Epithelial cell of prostate (primary cell): ENCODE measurements around the gene ALKBH3.

Source experiments
- DNase-seq: peaks from one replicate; pipeline ENCODE4 v3.0.0-alpha.2; 2011; ENCODE audit warnings: low read depth, low spot score
- H3K27ac ChIP-seq: fragments of 450-650 bp; 2 replicates; pipeline ENCODE4 v1.5.1; 2017; ENCODE audit warnings: mild to moderate bottlenecking

Gene ALKBH3

DNA sequence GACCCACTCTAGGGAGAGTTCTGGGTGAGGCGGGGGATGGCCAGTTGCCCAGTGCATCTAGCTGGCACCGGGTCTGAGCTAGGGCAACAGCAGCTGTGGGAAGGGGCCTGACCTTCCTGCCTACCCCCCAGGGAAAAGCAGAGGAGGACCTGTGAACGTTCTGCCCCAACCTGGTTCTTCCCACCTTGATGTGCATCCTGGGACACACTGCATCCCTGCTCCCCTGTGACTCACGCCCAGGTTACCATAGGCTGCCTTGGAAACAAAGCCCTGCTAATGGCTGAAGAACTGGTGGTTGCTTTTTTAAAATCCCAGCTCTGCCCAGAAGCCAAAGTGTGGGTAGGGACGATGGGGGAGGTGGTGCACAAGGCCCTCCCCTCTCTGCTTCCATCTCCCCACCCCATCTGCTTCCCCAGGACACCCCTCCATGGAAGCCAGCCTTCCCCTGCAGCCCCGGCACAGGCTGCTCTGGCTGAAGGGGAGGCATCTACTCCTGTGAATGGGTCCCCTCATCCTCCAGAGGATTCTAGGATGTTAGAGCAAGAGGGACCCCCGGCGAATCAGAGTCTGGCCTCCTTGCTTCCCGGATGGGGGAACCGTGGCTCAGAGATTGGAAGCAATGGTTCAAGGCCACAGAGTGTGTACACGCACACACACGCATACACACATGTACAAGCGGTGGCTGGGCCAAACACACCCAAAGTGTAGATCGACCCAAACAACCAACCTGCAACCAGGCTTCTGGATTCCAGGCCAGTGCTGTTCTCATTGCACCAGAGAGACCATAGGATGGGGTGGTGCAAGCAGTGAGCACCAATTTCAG lies 54.2 kb downstream of the ALKBH3 start:
- DNase-seq: no peak
- H3K27ac ChIP-seq: no peak overlapping the region

GRCh38 chr11:43935424-43935979 lies 54.9 kb downstream of the ALKBH3 start:
- no peak overlapping the region for H3K27ac ChIP-seq
- DNase-seq: no peak

- no peak for DNase-seq
Measured at GRCh38 chr11:43936076-43936475, 55.4 kb downstream of the ALKBH3 start.

GRCh38 chr11:43937434-43938411 lies 57.1 kb downstream of the ALKBH3 start:
- DNase-seq: no peak
- H3K27ac ChIP-seq: peak overlapping the region; percentile 35

More at GRCh38 chr11:43936076-43936475, 55.4 kb downstream of the ALKBH3 start:
- no peak overlapping the region for H3K27ac ChIP-seq

DNA sequence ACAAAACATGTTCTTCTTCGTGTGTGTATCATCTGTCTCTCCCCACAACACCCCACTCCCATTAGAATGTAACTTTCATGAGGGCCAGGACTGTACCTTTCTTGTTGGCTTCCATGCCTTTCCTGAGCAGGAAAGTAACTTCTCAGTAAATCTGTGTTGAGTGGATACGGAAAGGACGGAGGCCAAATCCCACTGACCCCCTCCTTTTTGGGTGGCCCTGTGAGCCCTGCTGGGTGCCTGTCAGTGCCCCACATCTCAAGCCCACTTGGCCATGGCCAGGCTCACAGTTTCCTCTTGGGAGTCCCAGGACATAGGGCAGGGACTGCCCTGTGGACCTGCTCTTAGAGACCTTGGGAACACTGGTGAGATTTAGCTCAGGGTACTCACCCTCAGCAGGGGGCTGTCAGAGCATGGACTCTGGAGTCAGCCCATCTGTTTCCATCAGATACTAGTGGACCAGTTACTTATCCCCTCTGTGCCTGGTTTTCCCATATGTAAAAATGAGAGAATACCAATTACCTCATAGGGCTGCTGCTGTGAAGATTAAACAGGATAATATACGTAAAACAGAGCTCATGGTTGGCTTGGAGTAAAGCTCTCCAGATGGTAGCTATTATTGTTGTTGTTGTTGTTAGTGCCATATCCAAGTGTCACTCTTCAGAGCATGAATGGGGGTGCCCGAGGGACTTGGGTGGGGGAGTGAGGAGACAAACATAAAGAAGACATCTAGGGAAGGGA lies 60.8 kb downstream of the ALKBH3 start:
- no peak overlapping the region for H3K27ac ChIP-seq
- DNase-seq: no peak

DNA sequence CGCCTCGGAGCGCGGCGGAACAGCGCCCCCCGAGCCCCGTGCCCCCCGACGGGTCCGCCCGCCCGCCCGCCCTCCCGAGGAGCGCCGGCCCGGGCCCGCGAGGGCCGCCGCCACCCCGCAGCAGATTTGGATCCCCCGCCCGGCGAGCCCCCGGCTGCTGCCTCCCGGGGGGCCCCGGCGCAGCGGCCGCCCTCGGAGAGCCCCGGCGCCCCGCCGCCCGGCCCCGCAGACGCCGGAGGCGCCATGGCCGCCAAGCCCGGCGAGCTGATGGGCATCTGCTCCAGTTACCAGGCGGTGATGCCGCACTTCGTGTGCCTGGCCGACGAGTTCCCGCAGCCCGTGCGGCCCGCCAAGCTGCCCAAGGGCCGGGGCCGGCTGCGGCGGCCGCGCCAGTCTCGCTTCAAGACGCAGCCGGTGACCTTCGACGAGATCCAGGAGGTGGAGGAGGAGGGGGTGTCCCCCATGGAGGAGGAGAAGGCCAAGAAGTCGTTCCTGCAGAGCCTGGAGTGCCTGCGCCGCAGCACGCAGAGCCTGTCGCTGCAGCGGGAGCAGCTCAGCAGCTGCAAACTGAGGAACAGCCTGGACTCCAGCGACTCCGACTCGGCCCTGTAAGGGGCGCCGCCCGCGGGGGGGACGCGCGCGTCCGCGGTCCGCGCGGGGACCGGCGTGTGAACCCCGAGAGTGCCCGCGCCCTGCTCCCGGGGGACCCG lies 62.2 kb downstream of the ALKBH3 start:
- H3K27ac ChIP-seq: no peak overlapping the region
- DNase-seq: no peak

DNA sequence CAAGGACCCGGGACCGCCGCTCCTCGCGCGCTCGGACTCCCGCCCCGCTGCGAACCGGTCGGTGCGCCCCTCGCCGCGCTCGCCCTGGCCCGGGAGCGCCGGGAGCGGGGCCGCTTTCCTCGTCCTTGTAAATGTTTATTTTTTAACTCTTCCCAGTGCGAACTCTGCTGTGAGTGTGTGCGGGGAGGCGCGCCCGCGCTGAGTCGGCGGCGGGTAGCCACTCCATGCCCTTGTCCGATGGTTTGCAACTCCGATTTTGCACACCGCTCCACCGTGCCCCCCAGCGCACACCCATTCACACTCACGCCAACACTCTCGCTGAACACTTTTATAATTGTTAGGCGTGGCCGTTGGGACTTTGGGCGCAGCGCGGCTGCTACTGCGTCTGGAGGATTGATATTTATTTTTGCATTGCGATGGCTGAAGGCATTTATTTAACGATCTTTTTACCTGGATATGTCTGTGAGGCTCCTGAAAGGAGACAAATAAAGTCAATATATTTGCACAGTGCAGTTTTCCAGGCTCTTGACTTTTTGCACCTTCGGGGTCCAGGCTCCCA lies 62.8 kb downstream of the ALKBH3 start:
- no peak for DNase-seq
- no peak overlapping the region for H3K27ac ChIP-seq

DNA sequence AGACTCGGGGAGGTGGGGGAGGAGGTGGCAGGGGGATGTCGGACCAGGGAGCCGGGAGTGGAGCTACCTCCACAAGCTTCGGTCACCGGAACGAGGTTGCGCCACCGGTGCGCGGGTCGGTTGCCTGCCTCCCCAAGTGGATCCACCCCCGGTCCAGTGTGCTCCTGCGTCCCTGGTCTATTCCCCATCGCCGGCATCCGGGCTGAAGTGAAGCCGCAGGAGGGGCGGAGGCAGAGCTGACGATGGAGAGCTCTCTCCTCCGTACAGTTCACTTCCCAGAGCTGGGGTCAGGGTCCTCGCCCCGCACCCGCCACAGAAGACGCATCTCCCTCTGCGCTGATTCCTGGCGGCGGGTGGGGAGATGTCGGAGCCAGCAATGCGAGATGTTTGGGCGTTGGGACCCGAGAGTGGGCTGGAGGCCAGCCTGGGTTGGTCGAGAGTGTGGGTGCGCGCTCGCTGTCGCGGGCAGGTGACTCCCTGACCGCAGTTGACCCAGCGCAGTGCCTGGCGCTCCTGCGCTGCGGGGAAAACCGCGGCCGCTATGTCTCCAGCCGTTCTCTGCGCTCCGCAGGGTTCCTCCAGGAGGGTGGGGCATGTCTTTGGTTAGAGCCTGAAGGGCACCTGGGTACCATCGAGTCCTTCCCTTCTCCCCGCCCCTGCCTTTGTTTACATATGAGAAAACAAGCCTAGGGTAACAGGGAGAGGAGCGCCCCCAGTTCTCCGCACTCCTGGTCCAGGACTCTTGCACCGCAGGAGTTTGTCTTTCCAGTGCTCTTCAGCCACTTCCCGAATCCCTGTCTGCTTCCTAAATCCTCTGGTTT lies 63.5 kb downstream of the ALKBH3 start:
- no peak overlapping the region for H3K27ac ChIP-seq
- DNase-seq: no peak

DNA sequence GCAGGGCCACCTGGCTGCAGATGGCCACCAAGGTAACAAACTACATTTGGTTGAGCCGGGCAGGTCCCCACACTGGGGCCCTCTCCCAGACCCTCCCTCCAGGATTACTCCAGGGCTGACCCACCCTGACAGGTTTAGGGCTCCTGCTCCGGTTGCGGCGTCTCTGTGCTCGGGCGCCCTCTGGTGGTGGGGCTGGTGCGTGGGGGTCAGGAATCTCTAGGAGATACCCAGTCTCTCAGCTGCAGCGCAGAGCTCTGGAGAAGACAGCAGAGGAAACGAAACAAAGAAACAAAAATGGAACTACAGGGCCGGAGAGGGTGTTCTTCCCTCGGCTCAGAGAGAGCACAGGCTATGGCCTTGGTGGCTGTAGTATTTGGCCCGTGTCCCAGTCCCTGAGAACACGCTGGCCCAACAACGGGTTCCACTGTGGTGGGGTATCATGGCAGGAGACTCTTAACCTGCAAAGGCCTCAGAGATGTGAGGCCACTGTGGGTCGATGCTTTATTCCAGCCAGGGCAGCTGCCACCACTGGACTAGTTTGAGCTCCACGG lies 64.2 kb downstream of the ALKBH3 start:
- H3K27ac ChIP-seq: no peak overlapping the region
- DNase-seq: no peak

DNA sequence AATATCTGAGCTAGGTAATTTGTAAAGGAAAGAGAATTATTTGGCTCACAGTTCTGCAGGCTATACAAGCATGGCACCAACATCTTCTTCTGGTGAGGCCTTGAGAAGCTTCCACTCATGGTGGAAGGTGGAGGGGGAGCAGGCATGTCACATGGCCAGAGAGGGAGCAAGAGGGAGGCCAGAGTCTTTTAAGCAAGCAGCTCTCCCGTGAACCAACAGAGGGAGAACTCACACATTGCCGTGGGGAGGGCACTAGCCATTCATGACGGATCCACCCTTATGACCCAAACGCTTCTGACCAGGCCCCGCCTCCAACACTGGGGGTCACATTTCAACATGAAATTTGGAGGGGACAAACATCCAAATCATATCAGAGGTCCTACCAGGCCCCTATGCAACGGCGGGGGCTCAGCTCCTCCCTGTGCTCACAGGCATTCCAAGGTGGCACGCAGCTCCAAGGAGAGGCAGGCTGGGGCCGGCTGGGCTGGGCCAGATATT lies 66.4 kb downstream of the ALKBH3 start:
- H3K27ac ChIP-seq: no peak overlapping the region
- DNase-seq: no peak

DNA sequence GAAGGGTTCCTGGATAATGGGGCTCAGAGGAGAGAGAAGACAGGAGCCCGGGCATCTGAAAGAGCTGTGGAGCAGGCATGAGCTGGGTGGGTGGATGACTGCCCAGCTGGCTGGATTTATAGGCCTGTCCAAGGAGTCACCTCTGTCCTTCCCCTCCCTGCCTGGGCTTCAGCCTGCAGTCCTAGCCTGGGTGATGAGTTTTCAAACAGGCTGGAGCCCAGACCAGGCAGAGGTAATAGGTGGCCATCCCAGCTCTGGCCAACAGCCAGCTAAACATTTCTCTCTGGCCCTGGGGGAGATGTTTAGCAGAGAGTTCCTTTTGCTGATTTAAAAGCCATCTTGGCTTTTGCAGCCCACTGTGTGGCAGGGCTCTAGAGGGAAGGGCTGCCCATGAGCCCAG lies 67.2 kb downstream of the ALKBH3 start:
- no peak overlapping the region for H3K27ac ChIP-seq
- DNase-seq: no peak

GRCh38 chr11:43948341-43949225 lies 68.0 kb downstream of the ALKBH3 start:
- DNase-seq: no peak
- H3K27ac ChIP-seq: no peak overlapping the region

GRCh38 chr11:43950311-43950855 lies 69.8 kb downstream of the ALKBH3 start:
- no peak overlapping the region for H3K27ac ChIP-seq
- no peak for DNase-seq

- H3K27ac ChIP-seq: no peak overlapping the region
- no peak for DNase-seq
Measured at GRCh38 chr11:43951231-43951630, 70.6 kb downstream of the ALKBH3 start.

DNA sequence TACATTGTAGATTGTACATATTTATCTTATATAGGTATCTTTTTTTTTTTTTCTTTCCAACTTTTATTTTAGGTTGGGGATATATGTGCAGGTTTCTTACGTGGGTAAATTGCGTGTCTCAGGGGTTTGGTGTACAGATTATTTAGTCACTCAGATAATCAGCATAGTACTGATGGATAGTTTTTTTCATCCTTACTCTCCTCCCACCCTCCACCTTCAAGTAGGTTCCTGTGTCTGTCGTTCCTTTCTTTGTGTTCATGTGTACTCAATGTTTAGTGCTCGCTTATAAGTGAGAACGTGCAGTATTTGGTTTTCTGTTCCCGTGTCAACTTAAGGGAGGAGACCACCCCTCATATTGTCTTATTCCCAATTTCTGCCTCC lies 71.4 kb downstream of the ALKBH3 start:
- DNase-seq: no peak
- H3K27ac ChIP-seq: no peak overlapping the region

DNA sequence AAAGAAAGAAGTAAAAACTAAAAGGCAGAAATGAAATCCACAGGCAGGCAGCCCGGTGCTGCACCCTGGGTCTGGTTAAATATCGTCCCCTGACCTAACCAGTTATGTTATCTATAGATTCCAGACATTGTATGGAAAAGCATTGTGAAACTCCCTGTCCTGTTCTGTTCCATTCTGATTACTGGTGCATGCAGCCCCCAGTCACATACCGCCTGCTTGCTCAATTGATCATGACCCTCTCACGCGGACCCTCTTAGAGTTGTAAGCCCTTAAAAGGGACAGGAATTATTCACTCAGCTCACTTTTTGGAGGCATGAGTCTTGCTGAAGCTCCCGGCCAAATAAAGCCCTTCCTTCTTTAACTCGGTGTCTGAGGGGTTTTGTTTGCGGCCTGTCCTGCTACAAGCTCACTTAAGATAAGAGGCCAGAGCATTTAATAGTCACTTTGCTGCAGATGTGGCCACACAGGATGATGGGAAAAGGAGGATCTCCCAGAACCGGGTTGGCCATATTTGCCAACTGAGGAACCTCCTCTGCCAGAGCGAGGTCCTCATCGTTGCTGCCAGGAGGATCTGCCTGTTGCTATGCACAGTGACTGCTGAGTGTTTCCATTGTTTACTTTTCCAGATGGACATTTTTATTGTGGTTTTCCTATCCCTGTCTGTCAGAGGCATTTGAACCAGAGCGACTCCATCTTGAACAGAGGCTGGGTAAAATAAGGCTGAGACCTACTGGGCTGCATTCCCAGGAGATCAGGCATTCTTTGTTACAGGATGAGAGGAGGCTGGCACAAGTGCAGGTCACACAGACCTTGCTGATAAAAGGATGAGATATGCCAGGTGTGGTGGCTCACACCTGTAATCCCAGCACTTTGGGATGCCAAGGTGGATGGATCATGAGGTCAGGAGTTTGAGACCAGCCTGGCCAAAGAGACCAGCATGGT lies 72.0 kb downstream of the ALKBH3 start:
- no peak overlapping the region for H3K27ac ChIP-seq
- DNase-seq: no peak
